ENCODE data around the gene SH3BP2. TPM values are rescaled to one million over a fixed set of nuclear protein-coding genes. Genes with fewer than 3 reads are reported as not detected.

Gene SH3BP2
- total RNA-seq, 4 donors from 2014 or later = 29.6 to 43.5 (median 36.7) TPM

DNA sequence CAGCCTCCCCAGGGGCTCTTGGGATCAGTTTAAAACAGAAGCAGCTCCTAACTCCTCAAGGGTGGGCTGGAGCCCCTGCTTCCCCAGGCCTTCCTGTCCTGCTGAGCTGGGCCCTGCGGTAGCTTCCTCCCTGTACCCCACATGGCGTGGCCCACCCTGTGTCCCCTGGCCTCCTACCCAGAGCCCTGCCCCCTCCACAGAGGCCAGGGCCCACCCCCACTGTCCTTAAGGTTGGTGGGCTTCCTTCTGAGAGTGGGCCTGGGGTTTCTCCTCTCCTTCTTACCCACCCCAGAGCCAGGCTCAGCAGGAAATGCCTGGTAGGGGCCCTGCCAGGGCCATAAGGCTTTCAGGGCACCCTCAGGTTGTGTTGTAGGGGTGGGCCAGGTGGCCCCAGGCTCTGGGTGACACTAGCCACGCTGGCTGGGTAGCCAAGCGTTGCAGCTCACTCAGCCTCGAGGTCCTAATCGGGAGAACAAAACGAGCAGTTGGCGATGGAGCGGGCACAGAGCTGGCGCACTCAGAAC lies 11.6 kb downstream of the SH3BP2 start:
- H3K27me3 ChIP-seq = no peaks in the 10 kb centered on the region
- peaks cover 60 to 76% of the 10 kb centered on the region in 2 donors for H3K4me1 ChIP-seq
- intact Hi-C loops (cut with DNase I) = no loop called here
- TF ChIP-seq POLR2A (IDR thresholded peaks at IDR 0.05) = no peak
- TF ChIP-seq, protein P1, sequence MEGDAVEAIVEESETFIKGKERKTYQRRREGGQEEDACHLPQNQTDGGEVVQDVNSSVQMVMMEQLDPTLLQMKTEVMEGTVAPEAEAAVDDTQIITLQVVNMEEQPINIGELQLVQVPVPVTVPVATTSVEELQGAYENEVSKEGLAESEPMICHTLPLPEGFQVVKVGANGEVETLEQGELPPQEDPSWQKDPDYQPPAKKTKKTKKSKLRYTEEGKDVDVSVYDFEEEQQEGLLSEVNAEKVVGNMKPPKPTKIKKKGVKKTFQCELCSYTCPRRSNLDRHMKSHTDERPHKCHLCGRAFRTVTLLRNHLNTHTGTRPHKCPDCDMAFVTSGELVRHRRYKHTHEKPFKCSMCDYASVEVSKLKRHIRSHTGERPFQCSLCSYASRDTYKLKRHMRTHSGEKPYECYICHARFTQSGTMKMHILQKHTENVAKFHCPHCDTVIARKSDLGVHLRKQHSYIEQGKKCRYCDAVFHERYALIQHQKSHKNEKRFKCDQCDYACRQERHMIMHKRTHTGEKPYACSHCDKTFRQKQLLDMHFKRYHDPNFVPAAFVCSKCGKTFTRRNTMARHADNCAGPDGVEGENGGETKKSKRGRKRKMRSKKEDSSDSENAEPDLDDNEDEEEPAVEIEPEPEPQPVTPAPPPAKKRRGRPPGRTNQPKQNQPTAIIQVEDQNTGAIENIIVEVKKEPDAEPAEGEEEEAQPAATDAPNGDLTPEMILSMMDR (IDR thresholded peaks at IDR 0.05) = no peak
- no peak overlapping the region for H3K4me3 ChIP-seq (replicated peaks in 1 of 3)
- peak in 1 of 2 donors; percentile 12 for DNase-seq
- H3K27ac ChIP-seq = peak overlapping the region in 2 of 3 donors; percentile 46 to 60
- no peaks in the 10 kb centered on the region for H3K36me3 ChIP-seq
- no peaks in the 10 kb centered on the region for H3K9me3 ChIP-seq
- 65 to 72% methylated on average over 10 of the region's 10 CpGs for WGBS, 2 donors

- H3K4me3 ChIP-seq (replicated peaks in 1 of 3) = no peak overlapping the region
- peak in 1 of 2 donors; percentile 2 for DNase-seq
- TF ChIP-seq, protein P1 (IDR thresholded peaks at IDR 0.05) = no peak
- TF ChIP-seq POLR2A (IDR thresholded peaks at IDR 0.05) = no peak
- H3K36me3 ChIP-seq = no peaks in the 10 kb centered on the region
- no peaks in the 10 kb centered on the region for H3K9me3 ChIP-seq
- H3K27ac ChIP-seq = peak overlapping the region in 2 of 3 donors; percentile 60 to 73
- intact Hi-C loops (cut with DNase I) = no loop called here
- H3K27me3 ChIP-seq = no peaks in the 10 kb centered on the region
- peaks cover 60 to 76% of the 10 kb centered on the region in 2 donors for H3K4me1 ChIP-seq
- WGBS, 2 donors = 80 to 82% methylated on average over 2 to 7 of the region's 13 CpGs
These were observed 12.2 kb downstream of the SH3BP2 start for GRCh38 chr4:2804973-2805501.

DNA sequence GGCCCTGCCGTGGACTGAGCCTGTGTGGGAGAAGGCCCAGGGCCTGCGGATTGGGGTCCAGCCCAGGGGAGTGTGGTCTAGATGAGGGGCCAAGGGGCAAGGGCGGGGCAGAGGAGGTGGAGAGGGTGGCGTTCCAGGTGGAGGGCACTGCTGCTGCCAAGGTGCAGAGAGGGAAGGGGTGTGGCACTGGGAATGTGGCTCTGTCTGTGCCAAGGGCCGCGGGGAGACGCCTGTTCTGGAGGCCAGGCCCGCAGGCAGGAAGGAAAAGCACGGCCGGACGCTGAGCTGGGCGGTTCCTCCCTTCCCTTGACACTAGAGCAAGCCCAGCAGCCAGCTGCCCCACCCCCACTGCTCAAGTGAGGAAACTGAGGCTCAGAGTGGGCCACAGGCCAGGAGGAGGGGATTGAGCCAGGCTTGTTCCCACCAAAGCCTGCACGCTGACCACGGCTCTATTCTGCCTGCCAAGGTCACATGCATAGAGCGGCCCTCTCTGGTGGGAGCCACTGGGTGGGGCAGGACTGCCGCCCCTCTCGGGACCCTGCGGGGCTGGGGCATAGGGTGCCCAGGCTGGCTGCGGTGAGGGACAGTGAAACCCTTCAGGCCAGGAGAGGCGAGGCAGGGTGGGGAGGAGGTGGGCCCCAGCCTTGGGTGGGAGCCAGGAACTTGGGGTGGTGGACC lies 13.0 kb downstream of the SH3BP2 start:
- peak overlapping the region; percentile 60 to 73 (median 73) for H3K27ac ChIP-seq
- TF ChIP-seq, protein P1 (IDR thresholded peaks at IDR 0.05) = no peak
- peak in 1 of 2 donors; percentile 16 for TF ChIP-seq POLR2A (IDR thresholded peaks at IDR 0.05)
- peaks cover 53 to 76% of the 10 kb centered on the region in 2 donors for H3K4me1 ChIP-seq
- H3K9me3 ChIP-seq = no peaks in the 10 kb centered on the region
- DNase-seq = peak; percentile 89 to 90
- no peaks in the 10 kb centered on the region for H3K27me3 ChIP-seq
- H3K36me3 ChIP-seq = no peaks in the 10 kb centered on the region
- 26 to 27% methylated on average over 10 to 15 of the region's 20 CpGs for WGBS, 2 donors
- no peak overlapping the region for H3K4me3 ChIP-seq (replicated peaks in 1 of 3)
- intact Hi-C loops (cut with DNase I) = no loop called here

- DNase-seq = peak; percentile 91 to 93
- 30 to 44% methylated on average over 18 to 27 of the region's 28 CpGs for WGBS, 2 donors
- no peaks in the 10 kb centered on the region for H3K9me3 ChIP-seq
- TF ChIP-seq, protein P1 (IDR thresholded peaks at IDR 0.05) = no peak
- TF ChIP-seq POLR2A (IDR thresholded peaks at IDR 0.05) = no peak
- H3K27me3 ChIP-seq = no peaks in the 10 kb centered on the region
- H3K4me3 ChIP-seq (replicated peaks in 1 of 3) = no peak overlapping the region
- H3K4me1 ChIP-seq = peaks cover 45 to 76% of the 10 kb centered on the region in 2 donors
- no peaks in the 10 kb centered on the region for H3K36me3 ChIP-seq
- H3K27ac ChIP-seq = peak overlapping the region; percentile 60 to 73 (median 73)
- intact Hi-C loops (cut with DNase I) = no loop called here
These were observed 13.8 kb downstream of the SH3BP2 start for GRCh38 chr4:2806390-2807355.
